ENCODE results near the gene MBTPS1. TPM values are rescaled to one million over a fixed set of nuclear protein-coding genes. Genes with fewer than 3 reads are reported as not detected.

Gene MBTPS1
- total and polyA plus RNA-seq, 9 of the 15 experiments (the other 6 are each of a cell fraction or from before 2014, with no cell fraction given), result 2.8 to 57.6 (median 43.8) TPM

DNA sequence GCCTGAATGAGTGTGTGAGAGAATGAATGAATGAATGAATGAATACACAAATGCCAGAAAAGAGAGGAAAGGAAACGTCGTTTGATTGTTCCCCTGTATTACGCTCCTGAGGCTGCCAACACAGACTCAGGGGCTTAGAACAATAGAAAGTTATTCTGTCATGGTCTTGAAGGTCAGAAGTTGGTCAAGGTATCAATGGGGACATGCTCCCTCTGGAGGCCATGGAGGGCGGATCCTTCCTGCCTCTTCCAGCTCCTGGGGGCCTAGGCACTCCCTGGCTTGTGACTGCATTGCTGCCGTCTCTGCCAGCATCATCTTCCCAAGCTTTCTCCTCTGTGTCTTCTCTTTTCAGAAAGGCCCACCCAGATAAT, 72.6 kb downstream of the MBTPS1 start:
- Histone ChIP-seq H3K79me2 (ENCODE audit: control insufficient read depth, insufficient read depth, low read length) (no peaks in the 10 kb centered on the region), H3K27ac (ENCODE audit: extremely low read depth, low read depth, low read length) (no peak overlapping the region), H3K4me2 (ENCODE audit: insufficient read depth, low read length) (peak overlapping the region; percentile 56; the same call in 1 of the 2 replicates), H3K4me3 (no peak overlapping the region), H2AFZ (ENCODE audit: low read depth, low read length) (0 out of 2 replicates have a peak overlapping the region, but pooled peaks have one; percentile 2), H3K27me3 (ENCODE audit: control insufficient read depth in 2 of 2, insufficient read depth in 2 of 2, low read length in 2 of 2) (peaks cover 33 to 44% of the 10 kb centered on the region in 2 experiments; a peak in 4 of 5 replicates), H3K9ac (ENCODE audit: insufficient read depth in 1 of 2, low read depth in 2 of 2, low read length in 2 of 2) (no peak overlapping the region), H3K9me3 (replicated peaks; ENCODE audit: control insufficient read depth, insufficient read depth, low read depth, low read length) (no peaks in the 10 kb centered on the region), H3K4me1 (replicated peaks in 1 of 2; ENCODE audit: control insufficient read depth in 2 of 2, insufficient read depth in 2 of 2, low read length in 2 of 2) (peaks cover 16 to 36% of the 10 kb centered on the region in 2 experiments), H3K36me3 (ENCODE audit: control insufficient read depth, insufficient read depth, low read length) (peaks cover 6% of the 10 kb centered on the region; the same call in 1 of the 3 replicates), H4K20me1 (replicated peaks; ENCODE audit: control insufficient read depth, insufficient read depth, low read length) (peaks cover 44% of the 10 kb centered on the region; the same call in 1 of the 2 replicates), H3K9me1 (ENCODE audit: control insufficient read depth, insufficient read depth, low read length) (peaks cover 11% of the 10 kb centered on the region)
- ChIA-PET CTCF (ENCODE audit: low intra/inter-chr PET ratio) (interaction anchor here (1.6 kb wide), 1 partner anchor 76 kb away, joined by 4 read pairs; the partner anchor contains the start of gene NECAB2), POLR2A (interaction anchor here (0.6 to 1.4 kb wide), 5 partner anchors 14 to 134 kb away, joined by 3 to 5 read pairs (median 4); no protein-coding TSS in a partner anchor)
- intact Hi-C loops (cut with micrococcal nuclease), result loop anchor here (1.0 kb wide), 1 partner anchor 76 kb away; the partner anchor contains the start of gene NECAB2
- FAIRE-seq, result peak; percentile 92
- DNase-seq (ENCODE audit: extremely low read depth in 1 of 4, low spot score in 3 of 4), result peak; percentile 59 to 68 (median 66)
- no TSS peak for BruUV-seq (replicated peaks)
- in situ Hi-C loops (cut with MboI), result loop anchor here (10.0 kb wide), 1 partner anchor 69 kb away; no protein-coding TSS in a partner anchor
- WGBS (ENCODE audit: insufficient coverage, low coverage, missing lambda C conversion rate), result 24% methylated on average over 5 of the region's 5 CpGs
- ATAC-seq, result peak; percentile 72
- TF ChIP-seq, protein P1, sequence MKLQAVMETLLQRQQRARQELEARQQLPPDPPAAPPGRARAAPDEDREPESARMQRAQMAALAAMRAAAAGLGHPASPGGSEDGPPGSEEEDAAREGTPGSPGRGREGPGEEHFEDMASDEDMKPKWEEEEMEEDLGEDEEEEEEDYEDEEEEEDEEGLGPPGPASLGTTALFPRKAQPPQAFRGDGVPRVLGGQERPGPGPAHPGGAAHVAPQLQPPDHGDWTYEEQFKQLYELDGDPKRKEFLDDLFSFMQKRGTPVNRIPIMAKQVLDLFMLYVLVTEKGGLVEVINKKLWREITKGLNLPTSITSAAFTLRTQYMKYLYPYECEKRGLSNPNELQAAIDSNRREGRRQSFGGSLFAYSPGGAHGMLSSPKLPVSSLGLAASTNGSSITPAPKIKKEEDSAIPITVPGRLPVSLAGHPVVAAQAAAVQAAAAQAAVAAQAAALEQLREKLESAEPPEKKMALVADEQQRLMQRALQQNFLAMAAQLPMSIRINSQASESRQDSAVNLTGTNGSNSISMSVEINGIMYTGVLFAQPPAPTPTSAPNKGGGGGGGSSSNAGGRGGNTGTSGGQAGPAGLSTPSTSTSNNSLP (IDR thresholded peaks at IDR 0.05; ENCODE audit: borderline replicate concordance, low read depth, low read length), result no peak
- TF ChIP-seq NEUROD1 (IDR thresholded peaks at IDR 0.05; ENCODE audit: borderline replicate concordance, low read depth, low read length, partially characterized antibody) (no peak), KAT8 (IDR thresholded peaks at IDR 0.05; ENCODE audit: low read depth) (no peak), HDAC1 (IDR thresholded peaks at IDR 0.05) (no peak), ETV5 (CRISPR knock-in tag; IDR thresholded peaks at IDR 0.05; ENCODE audit: low read depth) (0 out of 2 replicates have a peak, but pooled peaks have one; percentile 23), ARID4B (CRISPR knock-in tag; IDR thresholded peaks at IDR 0.05) (0 out of 2 replicates have a peak, but pooled peaks have one; percentile 10), CREM (IDR thresholded peaks at IDR 0.05; ENCODE audit: low read depth) (no peak), MAZ (CRISPR knock-in tag; conservative IDR thresholded peaks at IDR 0.05 in 1 of 2, IDR thresholded peaks at IDR 0.05 in 1 of 2) (peak in 1 of 2 experiments; percentile 45; a peak in 1 of 4 replicates), HIVEP1 (CRISPR knock-in tag; IDR thresholded peaks at IDR 0.05) (no peak), STAT5B (CRISPR knock-in tag; IDR thresholded peaks at IDR 0.05) (no peak)
- TF ChIP-seq, protein P2, sequence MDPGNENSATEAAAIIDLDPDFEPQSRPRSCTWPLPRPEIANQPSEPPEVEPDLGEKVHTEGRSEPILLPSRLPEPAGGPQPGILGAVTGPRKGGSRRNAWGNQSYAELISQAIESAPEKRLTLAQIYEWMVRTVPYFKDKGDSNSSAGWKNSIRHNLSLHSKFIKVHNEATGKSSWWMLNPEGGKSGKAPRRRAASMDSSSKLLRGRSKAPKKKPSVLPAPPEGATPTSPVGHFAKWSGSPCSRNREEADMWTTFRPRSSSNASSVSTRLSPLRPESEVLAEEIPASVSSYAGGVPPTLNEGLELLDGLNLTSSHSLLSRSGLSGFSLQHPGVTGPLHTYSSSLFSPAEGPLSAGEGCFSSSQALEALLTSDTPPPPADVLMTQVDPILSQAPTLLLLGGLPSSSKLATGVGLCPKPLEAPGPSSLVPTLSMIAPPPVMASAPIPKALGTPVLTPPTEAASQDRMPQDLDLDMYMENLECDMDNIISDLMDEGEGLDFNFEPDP (CRISPR knock-in tag; IDR thresholded peaks at IDR 0.05), result no peak
